Measurements from ENCODE around the gene PTPN5.

DNA sequence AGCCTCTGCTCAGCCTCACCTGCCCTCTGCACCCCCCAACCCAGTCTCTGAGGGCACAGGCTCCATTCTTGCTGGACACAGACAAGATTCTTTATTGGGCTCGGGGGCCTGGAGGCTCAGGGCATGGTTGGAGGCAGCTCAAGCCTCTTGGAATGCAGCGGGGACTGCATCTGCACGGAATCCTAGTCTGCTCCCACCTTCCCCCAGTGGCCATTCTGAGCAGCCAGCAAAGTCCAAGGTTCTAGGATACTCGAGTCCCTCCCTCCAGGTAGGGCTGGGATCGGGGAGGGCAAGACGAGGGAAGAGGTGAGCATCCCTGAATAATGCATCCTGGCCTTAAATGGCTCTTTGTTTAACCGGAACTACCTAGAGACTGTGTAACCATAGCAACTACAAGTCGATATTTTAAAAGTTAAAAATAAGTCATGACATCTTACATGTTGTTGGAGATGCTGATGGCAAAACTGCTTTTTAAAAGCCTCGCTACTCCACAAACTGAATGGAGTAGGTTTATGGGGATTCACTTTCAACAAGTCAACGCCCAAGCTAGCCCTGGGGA, 54.9 kb downstream of the PTPN5 start:
- TF ChIP-seq FOXM1 (IDR thresholded peaks at IDR 0.05; ENCODE audit: borderline replicate concordance): no peak
- no peak for TF ChIP-seq HDGF (IDR thresholded peaks at IDR 0.05; ENCODE audit: borderline replicate concordance)
- TF ChIP-seq ELF4 (IDR thresholded peaks at IDR 0.05): no peak

Measured in HEK293T (cell line).